ENCODE results near the gene IQGAP3.
"Not testable (repeated sequence)": the region's sequence is repeated elsewhere in the genome, so short reads cannot be mapped to it uniquely, and the experiment has no call there.

The IQGAP3 gene

DNA sequence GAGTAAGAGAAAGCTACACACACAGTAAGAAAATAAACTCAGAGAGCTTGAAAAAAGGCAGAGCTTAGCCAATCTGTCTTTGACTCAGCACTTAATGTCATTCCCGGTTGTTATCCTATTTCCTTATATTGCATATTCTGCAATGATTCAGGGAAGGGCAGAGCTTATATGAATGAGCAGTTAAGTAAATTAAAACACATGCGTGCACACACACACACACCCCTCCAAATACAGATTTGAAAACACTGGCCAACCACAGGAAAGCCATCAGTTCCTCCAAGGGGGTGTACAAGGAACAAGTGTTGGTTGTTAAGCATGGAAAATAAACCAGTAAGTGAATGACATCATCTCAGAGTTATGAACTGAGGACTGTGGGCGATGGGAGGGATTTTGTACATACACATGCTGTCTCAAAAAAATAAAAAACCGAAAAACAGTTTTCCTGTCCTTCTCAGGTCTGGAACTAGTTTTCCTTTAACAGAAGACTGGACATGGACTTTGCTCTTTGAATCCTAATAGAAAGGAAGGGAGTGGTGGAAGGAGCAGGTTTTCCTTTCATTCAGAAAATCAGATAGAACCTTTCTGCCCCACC is 1.0 kb downstream of the IQGAP3 start:
- DNase-seq = no peak

DNA sequence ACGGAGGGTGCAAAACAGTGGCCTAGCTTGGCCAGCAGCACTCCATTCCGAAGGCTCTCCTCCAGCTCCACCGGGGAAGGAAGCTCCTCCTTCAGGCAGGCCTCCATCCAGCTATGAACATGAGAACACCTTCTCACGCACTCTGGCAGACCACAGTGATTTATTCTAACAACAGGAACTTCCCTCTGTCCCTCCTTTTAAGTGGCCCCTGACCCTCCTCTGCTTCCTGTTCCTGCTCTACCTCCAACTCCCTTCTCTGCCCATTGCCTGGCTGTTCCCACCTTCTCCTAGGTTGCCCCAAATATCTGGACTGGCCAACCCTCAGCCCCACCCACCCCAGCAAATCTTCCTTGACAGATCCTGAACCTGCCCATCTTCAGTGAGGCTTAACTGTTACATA is 5.9 kb downstream of the IQGAP3 start:
- DNase-seq = no peak

DNA sequence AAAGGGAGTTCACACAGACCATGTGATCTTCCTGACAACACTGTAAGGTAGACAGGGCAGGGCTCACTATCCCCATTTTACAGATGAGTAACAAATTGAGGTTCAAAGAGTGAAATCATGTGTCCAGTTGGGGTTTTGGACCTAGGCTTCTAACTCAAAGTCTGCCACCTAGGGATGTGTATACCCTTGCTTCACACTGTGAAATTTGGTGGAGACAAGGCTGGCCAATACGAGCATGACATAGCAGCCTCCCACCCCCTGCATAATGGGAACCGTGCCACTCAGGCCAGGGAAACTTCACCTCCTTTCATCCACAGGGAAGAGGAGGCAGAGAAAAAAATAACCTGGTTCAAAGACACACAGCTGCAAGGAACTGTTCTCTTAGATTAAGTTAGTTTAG is 6.8 kb downstream of the IQGAP3 start:
- DNase-seq = no peak

DNA sequence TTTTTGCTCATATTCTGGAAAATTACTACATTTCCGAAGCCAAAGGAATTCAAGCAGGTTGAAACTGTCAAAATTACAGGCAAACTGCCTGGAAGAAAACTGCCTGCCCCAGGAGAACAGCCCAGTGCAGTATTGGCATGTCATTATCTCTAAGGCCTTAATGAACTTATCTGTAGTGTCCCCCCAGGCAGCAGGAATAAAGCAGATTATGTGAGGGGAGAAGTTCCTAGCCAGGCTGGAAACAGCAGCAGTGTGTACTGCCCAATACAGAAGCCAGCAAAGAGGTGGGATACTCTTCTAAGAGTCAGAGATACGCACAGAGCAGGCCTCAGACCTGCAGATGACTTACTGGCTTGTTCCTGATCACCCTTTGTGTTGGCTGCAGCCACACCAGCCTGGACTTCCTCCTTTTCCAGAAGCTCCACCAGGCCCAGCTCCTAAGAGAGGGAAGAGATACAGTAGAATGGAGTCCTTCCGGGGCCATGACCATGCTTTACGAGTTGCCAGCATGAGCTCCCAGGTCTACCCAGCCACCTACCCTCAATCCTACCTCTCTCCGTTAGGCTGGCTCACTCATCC is 11.7 kb downstream of the IQGAP3 start:
- DNase-seq = no peak

DNA sequence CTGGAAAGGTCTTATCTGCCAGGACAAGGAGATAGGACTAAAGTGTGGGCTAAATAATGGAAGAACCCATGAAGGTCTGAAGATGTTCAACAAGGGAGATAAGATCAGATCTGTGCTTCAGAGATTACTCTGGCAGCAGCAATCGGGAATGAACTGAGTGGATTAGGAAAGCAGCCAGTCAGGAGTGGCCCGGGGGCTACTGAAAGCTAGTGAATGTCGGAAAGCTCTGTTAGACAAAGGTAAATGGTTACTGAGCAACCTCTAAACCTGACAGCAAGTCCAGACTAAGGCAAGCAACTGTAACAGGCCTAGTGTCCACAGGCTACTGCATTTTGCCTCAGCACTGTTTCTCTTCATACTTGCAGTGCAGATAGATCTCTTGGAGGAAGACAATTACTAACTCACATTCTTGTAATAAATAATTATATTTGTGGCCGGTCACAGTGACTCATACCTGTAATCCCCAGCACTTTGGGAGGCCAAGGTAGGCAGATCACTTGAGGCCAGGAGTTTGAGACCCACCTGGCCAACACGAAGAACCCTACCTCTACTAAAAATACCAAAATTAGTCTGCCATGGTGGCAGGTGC is 12.5 kb downstream of the IQGAP3 start:
- no peak for DNase-seq

DNA sequence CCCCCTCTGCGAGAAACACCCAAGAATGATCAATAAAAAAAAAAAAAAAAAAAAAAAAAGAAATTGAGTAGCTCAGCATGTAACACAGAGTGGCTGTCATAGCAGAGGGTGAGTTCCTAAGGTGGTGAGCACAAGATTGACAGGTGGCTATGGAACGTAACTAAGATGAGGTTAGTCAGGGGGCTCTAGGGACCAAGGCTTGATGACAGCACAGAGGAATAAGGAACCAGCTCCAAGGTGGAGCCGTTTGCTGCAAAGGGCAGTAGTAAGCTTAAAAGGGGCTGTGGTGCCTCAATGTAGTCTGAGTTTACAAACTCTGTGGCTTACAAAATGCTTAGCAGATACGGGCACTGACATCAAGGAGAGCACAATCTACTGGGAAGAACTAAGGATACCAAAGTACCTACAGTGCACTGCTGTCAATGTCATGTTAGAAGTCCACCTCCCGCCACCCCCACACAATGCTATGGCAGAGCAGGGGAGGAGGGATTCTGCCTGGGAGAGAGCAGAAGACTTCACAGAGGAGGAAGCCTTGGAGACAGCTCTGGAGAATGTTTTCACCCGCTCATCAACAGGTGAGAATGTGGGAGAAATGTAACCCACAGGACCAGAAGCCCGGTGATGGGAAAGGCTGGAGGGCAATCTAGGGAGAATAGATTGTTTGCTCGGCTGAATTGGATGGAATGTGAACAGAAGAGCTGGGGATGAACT is 13.1 kb downstream of the IQGAP3 start:
- no peak for DNase-seq

DNA sequence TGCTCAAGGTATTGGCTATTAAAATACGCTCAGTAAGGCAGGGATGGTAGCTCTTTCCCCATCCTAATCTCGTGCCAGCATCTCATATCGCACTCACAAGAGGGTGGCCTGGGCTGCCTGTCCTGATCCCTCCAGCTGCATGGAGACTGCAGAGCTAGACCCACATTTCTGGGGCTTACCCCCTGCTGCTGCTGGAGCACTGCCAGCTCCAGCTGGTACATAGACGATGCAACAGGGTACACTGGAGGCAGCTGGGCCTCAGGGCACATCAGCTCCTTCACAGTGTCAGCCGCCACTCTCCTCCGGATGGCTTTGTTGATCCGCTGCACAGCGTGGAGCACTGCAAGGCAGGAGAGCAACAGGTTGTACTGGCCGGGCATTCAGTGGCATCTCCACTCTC is 16.0 kb downstream of the IQGAP3 start:
- DNase-seq = no peak

DNA sequence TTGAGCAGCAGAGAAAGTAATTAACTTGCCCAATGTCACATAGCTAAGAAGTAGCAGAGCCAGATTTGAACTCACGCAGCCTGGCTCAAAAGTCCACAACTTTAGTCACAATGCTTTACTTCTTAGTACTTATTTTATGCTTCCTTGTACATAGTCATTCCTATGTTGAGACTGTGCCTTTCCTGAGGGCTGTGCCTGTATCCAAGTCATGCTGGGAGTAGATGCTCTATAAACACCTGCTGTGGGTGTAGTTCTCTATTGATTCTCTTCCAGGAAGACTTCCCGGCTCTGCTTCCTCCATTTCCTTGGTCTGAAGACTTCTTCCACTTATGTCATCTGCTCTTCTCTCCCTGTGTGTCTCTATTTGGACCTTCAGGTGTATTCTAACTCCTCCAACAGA is 16.6 kb downstream of the IQGAP3 start:
- no peak for DNase-seq

DNA sequence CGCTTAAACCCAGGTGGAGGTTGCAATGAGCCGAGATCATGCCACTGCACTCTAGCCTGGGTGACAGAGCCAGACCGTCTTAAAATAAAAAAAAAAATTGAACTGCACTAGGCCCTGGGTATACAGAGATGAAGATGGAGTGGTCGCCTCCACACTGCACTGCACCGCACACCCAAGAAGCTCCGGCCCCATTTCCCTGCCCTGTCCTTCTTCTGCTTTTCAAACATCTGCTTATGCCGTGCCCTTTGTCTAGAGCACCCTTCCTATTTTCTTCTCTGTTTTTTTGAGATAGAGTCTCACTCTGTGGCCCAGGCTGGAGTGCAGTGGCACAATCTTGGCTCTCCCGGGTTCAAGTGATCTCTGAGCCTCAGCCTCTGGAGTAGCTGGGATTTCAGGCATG is 17.4 kb downstream of the IQGAP3 start:
- no peak for DNase-seq

DNA sequence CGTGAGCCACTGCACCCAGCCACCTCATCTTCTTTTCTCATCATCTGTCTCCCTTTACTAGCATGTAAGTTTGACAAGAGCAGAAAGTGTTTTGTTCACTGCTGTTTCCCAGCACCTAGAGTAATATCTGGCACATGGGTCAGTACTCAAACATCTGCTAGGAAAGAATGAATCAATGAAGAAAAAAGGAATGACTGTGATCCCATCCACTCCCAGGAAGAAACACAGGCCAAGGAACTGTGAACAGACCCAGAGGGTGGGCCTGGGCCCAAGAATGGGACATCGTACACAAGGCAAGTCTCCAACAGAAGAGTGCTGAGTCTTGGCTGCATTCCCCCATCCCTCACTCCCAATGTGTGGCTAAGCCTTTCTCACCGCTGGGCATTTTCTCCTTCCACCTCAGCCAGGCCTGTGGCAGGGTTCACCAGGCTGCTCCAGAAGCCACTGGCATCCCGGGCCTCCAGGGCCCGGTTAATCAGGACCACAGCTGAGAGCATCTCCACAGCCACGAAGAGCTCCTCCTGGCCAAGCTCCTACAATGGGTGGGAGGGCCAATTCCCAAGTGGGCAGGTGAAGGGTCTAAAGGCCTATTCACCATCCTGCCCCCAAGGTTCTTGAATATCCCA is 18.4 kb downstream of the IQGAP3 start:
- no peak for DNase-seq

DNA sequence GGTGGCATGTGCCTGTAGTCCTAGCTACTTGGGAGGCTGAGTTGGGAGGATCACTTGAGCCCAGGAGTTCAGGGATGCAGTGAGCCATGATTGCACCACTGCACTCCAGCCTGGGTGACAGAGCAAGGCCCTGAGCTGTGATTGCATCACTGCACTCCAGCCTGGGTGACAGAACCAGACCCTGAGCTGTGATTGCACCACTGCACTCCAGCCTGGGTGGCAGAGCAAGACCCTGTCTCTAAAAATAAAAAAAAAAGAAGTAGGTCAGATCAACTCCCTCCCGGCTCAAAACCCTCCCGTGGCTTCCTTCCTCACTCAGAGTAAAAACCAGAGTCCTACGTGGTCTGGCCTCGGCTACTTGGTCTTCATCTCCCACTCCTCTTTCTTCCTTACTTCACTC is 19.4 kb downstream of the IQGAP3 start:
- DNase-seq = not testable (repeated sequence)

DNA sequence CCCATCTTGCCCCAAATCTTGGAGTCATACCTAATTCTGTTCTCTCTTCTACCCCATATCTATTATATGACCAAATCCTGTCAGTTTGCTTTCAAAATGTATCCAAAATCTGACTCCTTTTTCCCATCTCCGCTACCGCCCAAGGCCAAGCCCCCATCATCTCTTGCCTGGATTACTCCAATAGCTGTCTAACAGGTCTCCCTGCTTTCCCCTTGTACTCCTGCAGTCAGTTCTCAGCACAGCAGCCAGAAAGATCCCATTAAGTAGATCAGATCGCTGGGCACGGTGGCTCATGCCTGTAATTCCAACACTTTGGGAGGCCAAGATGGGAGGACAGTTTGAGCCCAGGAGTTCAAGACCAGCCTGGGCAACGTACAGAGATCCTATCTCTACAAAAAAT is 19.8 kb downstream of the IQGAP3 start:
- no peak for DNase-seq

DNA sequence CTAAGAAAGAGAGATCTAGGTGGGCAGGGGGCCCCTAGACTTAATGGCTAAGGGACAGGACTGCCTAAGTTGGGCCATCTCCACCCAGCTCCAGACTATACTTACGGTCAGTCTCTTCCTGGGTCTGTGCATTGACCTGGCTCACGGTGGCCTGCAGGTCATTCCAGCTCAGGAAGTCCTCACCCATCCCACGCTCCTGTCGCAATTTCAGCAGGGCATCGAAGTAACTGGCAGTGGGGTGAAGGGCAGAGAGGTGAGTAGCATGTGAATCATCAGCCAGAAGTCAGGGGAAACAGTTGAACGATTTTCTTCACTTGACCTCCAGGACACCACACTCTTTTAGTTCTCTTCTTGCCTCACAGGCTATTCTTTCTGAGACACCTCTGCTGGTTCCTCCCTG is 20.5 kb downstream of the IQGAP3 start:
- no peak for DNase-seq

DNA sequence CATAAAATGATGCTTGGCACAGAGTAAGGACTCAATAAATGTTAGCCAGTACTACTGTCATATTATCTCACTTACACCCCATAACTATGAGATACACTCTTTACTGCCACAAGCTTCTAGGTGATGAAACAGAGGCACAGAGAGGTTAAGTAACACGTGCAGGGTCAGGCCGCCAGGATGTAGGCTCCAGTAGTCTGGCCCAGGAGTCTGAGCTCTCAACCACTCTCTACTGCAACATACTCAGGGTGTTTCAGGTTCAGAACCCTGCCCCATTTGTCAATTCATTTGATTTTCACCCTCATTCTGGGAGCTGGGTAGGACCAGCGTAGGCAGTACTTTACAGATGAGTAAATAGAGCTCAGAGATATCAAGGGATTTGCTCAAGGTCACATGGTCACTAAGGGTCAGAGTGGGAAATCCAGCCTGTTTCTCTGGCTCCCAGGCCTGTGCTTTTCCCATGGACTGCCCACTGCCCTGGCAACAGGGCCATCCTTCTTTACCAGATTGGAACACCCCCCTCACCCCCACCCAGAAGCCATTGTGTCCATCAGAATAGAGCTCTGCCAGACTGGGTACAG is 21.2 kb downstream of the IQGAP3 start:
- no peak for DNase-seq

DNA sequence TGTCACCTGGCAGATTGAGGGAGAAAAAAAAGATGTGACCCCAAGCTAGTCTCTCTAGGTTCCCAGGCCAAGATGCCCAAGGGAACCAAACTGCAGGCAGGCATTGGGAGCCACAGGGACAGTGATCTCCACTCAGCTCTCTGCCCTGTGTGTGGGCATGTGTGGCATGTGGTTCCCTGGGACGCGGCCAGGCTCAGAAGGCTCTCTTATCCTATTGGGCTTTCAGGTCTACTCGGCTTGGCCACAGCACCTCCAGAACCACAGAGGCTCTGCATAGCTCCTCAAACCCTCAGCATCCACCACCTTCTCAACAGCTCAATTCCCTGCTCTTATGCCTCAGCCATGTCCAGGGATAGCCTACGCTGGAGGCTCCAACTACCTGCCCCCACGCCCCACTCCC is 22.0 kb downstream of the IQGAP3 start:
- no peak for DNase-seq

DNA sequence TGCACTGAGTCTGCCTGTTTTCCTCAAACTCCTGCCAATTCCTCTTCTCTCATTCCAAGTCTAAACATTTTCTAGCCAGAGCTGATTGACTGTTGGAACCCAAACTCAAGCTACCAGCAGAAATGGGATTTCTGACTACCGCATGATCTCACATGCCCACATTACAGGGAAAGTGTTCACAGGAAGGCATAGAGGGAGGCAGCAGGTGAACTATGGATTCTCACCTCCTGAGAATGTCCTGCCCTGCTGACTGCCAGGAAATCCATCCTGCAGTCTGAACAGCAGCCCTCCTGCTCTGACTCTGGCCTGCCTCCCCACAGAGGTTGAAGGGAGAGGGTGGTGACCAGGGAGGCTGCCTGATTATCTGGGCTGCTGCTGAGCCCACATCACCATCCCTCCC is 22.5 kb downstream of the IQGAP3 start:
- DNase-seq = no peak

DNA sequence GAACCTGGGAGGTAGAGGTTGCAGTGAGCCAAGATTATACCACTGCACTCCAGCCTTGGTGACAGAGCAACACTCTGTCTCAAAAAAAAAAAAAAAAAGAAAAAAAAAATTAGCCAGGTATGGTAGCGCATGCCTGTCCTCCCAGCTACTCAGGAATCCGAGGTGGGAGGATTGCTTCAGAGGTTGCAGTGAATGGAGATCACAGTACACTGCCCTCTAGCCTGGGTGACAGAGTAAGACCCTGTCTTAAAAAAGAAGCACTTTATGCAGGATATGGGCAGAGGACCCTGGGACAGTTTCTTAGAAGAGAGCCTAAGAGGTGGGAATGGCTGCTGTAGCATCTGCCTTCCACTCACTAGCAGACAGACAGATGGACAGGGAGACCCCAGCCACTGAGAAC is 23.0 kb downstream of the IQGAP3 start:
- DNase-seq = no peak

DNA sequence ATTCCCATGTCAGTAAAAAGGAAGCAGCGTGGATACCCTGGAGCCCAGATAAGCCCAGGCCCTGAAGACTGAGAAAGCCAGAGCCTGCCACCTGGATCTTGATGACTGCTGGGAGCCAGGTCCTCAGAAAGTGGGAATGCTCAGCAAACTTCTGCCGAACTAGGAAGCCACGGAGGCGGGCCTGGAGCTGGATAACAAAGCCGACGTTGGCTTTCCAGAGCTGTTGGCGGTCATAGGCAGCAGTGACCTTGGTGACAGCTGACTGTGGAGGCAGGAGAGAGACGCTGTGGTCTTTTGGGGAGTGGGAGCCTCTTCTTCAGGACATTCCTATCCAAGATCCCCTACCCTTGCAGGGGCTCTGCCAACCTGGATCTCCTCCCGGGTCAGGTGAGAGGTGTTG is 24.4 kb downstream of the IQGAP3 start:
- DNase-seq = no peak

DNA sequence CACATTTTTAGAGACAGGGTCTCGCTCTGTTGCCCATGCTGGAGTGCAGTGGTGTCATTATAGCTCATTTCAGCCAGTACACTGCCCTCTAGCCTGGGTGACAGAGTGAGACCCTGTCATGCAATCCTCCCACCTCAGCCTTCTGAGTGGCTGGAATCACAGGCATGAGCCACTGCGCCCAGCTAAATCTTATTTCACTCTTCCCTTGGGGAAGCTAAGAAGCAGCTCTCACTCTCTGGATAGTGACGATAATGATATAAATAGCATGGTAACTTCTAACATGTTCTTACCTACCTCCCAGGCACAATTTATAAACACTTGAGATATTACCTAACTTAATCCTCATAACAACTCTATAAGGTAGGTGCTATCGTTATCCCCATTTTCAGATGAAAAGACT is 24.9 kb downstream of the IQGAP3 start:
- no peak for DNase-seq

DNA sequence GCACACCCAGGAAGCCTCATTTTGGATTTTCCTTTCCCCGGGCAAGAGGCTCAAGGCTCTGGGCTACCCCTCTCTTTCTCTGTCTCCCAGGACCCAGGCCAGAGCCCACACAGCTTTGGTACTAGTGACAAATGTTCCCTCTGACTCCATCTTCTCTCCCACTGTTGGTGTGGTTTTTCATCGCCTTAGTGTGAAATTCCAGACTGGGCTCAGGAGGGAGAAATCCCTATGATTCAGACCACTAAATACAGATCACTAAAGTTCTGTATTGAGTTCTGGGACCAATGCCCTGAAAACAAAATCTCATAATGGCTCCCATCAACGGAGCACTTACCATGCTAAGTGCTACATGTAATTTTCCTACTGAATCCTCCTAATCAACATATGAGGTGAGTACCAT is 26.1 kb downstream of the IQGAP3 start:
- no peak for DNase-seq

DNA sequence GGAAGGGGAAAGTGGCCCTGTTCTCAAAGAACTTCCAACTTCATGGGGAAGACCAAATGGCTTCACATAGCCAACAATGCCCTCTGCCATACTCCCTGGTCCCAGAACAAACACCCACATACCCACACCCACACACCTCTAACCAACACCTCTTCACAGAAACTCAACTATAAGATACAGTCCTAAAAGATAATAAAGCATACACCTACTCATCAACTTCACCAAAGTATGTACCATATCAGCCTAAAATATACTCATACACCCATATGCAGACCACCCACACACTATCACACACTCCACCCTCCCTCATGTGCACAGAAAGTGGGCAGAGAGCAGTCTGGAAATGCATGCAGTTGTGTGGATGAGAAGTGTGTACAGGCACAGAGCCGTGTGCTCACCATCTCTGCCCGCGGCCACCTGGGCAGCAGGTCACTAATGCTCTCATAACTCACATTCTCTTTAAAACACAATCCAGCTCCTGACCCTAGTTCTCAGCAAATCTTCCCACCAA is 27.7 kb downstream of the IQGAP3 start:
- no peak for DNase-seq

DNA sequence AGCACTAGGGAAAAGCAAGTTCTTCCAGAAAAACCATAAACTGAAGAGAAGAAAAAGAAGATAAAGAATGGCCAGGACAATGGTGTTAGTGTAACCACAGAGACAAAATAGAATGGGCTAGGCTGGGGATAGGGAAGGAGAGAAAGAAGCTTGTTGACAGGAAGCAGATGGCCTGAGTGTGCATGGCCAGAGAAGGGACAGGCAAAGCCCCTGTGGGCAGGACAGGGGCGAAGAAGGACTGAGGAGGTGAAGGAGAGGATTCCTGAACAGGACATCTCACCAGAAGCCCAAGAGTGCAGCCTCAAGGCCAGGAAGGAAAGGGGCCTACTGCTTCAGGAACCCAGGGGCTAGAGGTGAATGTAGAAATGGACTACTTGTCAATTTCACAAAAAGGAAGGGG is 29.3 kb downstream of the IQGAP3 start:
- no peak for DNase-seq

DNA sequence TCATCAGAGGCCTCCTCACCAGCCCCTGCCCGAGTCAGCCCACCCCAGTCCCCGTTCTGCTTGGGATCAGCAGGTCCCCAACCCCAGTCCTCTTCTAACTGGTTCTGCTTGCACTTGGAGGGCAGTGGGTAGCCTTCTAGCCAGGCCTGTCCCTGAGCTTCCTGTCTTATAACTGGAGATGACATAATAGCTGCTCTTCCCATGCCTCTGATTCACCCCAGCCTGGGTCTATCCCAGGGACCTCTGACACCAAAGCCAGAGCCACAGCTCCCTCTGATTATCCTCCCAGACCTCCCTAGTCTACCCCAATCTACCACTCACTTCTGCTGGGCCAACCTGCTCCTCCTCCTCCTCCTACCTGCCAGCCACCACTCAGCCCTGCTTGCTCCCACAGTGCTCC is 31.4 kb downstream of the IQGAP3 start:
- no peak for DNase-seq

Measured in CD4-positive, alpha-beta T cell treated with Interleukin-12 subunit alpha and Interleukin-12 subunit beta, for 1 hour (primary cell).